ENCODE results near the gene CIT.

- TF ChIP-seq POLR2A (IDR thresholded peaks at IDR 0.05) (no peak), CTCF (IDR thresholded peaks at IDR 0.05) (no peak)
Observed at GRCh38 chr12:119664642-119665041, 212.5 kb downstream of the CIT start.

All from Peyer's patch (tissue), 4 donors.